NOMO-1 (cell line): ENCODE measurements around the gene ZNF506.
"Not testable (repeated sequence)": the region's sequence is repeated elsewhere in the genome, so short reads cannot be mapped to it uniquely, and the experiment has no call there.

Source experiments
- DNase-seq, 2 experiments: peaks; one replicate each; lab custom pipeline; 2025; ENCODE audit not compliant: unreplicated experiment in 2 of 2; lab: John Stamatoyannopoulos, UW

ZNF506 gene

GRCh38 chr19:19746286-19747213, 75.0 kb downstream of the ZNF506 start:
- DNase-seq, result no peak

DNA sequence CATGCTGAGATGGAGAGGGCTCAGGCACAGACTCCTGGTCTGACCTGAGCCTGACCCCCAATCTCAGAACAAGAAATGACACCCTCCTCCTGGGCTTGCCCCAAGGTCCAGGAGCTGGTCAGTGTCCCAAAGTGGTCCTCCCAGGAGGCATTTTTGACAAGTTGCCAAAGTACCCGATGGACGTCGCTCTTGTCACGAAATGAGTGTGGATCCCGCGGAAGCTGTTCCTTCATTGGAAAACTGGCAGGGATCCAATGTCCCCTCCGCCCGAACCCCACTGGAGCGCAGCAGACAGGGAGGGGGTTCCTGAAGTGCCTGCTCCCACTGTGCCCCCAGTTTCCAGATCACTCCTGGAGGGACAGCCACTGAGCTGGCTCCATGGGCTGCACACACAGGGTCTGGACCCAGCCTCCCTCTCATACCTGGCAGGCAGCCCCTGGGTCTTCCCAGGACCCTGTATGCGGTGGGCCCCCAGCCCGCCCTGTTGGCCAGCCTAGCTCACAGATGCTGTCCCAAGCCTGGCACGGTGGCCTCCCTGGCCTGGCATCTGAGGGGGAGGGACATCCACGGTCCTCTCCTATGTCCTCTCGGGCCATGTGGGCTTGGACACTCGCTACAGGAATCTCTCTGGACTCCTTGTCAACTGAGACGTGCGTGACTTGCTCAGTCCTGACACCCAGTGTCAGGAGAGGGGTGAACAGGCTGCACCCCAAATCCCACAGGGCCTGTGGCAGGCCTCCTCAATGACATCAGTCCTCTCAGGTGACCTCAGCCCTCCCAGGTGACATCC, 75.9 kb downstream of the ZNF506 start:
- no peak for DNase-seq

GRCh38 chr19:19744641-19745040, 76.9 kb downstream of the ZNF506 start:
- no peak for DNase-seq

DNA sequence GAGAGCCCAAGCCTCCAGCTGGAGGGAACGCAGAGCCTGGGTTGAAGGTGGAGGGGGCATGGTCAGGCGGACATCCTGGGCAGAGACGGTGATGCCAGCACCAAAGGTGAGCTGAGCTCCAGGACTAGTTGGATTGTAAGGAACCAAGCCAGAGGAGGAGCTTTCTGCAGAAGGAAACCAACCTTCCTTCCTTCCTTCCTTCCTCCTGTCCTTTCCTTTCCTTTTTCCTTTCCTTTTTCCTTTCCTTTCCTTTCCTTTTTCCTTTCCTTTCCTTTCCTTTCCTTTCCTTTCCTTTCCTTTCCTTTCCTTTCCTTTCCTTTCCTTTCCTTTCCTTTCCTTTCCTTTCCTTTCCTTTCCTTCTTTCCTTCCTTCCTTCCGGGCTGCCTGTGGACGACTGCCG, 77.6 kb downstream of the ZNF506 start:
- DNase-seq, result not testable (repeated sequence)

GRCh38 chr19:19743176-19743575, 78.4 kb downstream of the ZNF506 start:
- no peak for DNase-seq

DNA sequence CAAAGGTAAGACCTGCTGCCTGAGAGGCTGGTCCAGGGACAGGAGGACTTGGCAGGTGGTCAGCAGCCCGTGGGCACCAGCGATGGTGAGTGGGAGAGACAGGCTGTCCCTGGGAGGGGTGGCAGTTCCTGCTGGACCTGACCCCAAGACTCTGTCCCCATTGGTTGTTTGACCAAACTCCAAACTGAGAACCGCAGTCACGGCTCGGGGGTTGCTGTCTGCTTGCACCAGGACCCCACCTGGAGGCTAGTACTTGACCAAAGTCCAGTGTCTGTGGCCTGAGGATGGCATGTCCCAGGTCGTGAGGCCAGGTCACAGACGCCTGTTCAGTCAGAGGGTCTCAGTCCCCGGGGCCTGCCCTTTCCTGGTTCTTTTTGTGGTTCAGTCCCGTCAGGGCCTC, 78.8 kb downstream of the ZNF506 start:
- no peak for DNase-seq
